ENCODE results near the gene VPS36. TPM values are rescaled to one million over a fixed set of nuclear protein-coding genes. Genes with fewer than 3 reads are reported as not detected.

The VPS36 gene
- total RNA-seq, 1 experiment from 2014 or later, result 19.2 TPM

- TF ChIP-seq, protein P1, sequence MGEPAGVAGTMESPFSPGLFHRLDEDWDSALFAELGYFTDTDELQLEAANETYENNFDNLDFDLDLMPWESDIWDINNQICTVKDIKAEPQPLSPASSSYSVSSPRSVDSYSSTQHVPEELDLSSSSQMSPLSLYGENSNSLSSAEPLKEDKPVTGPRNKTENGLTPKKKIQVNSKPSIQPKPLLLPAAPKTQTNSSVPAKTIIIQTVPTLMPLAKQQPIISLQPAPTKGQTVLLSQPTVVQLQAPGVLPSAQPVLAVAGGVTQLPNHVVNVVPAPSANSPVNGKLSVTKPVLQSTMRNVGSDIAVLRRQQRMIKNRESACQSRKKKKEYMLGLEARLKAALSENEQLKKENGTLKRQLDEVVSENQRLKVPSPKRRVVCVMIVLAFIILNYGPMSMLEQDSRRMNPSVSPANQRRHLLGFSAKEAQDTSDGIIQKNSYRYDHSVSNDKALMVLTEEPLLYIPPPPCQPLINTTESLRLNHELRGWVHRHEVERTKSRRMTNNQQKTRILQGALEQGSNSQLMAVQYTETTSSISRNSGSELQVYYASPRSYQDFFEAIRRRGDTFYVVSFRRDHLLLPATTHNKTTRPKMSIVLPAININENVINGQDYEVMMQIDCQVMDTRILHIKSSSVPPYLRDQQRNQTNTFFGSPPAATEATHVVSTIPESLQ (CRISPR knock-in tag; IDR thresholded peaks at IDR 0.05), result no peak
- no peak for TF ChIP-seq ATF3 (CRISPR knock-in tag; conservative IDR thresholded peaks at IDR 0.05)
- TF ChIP-seq ZMAT4 (CRISPR knock-in tag; IDR thresholded peaks at IDR 0.05), result no peak
- no peak for TF ChIP-seq EMX1 (CRISPR knock-in tag; IDR thresholded peaks at IDR 0.05)
- TF ChIP-seq USF1 (CRISPR knock-in tag; IDR thresholded peaks at IDR 0.05), result no peak
- TF ChIP-seq ZBTB21 (CRISPR knock-in tag; IDR thresholded peaks at IDR 0.05; ENCODE audit: borderline replicate concordance), result no peak
- TF ChIP-seq AFF4 (CRISPR knock-in tag; IDR thresholded peaks at IDR 0.05; ENCODE audit: borderline replicate concordance), result no peak
Observed at GRCh38 chr13:52449331-52450011, 963 bp downstream of the VPS36 start (continued).

DNA sequence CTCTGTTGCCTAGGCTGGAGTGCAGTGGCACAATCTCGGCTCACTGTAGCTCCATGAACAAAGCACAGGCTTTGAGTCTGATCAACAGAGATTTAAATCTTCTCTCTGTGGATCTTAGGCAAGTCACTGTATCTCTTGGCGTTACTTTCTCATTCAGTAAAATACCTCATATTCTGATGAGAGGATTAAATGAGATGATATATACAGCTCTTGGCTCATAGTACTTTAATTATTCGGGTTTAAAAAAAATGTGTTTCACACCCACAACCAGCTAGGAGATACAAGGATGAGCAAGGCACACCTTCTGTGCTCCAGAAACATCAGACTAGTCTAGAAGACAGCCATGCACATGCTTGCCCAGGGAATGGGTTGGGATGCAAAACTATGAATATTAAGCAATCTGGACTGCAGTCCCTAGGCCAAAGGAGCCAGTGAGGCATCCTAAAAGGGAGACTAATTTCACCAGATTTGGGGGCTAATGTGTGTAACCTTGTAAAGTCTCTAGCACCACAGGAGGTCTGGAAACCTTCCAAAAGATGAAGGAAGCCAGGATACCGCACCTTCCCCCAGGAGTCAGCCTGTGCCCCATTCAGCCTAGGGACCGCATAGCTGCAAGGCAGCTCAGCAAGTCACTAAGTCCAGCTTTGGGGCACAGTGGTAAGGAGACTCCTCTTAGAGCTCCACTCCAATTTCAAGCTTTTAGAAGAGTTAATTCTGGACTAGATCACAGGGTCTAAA lies 2.5 kb downstream of the VPS36 start:
- Mint-ChIP-seq H3K27me3 (ENCODE audit: low read depth) (no peaks in the 10 kb centered on the region; the same call in 1 of the 2 replicates), H3K4me1 (peaks cover 13% of the 10 kb centered on the region), H3K9me3 (no peaks in the 10 kb centered on the region), H3K36me3 (no peaks in the 10 kb centered on the region), H3K4me3 (no peak overlapping the region), H3K27ac (no peak overlapping the region)
- ChIA-PET CTCF (interaction anchor here (0.6 to 1.0 kb wide), 2 partner anchors 41 to 108 kb away, joined by 3 to 4 read pairs; no protein-coding TSS in a partner anchor), POLR2A (no interaction called here)
- ATAC-seq (no peak), DNase-seq (ENCODE audit: low spot score) (no peak)
- no peak for TF ChIP-seq ATF3 (CRISPR knock-in tag; conservative IDR thresholded peaks at IDR 0.05)
- TF ChIP-seq, protein P2, sequence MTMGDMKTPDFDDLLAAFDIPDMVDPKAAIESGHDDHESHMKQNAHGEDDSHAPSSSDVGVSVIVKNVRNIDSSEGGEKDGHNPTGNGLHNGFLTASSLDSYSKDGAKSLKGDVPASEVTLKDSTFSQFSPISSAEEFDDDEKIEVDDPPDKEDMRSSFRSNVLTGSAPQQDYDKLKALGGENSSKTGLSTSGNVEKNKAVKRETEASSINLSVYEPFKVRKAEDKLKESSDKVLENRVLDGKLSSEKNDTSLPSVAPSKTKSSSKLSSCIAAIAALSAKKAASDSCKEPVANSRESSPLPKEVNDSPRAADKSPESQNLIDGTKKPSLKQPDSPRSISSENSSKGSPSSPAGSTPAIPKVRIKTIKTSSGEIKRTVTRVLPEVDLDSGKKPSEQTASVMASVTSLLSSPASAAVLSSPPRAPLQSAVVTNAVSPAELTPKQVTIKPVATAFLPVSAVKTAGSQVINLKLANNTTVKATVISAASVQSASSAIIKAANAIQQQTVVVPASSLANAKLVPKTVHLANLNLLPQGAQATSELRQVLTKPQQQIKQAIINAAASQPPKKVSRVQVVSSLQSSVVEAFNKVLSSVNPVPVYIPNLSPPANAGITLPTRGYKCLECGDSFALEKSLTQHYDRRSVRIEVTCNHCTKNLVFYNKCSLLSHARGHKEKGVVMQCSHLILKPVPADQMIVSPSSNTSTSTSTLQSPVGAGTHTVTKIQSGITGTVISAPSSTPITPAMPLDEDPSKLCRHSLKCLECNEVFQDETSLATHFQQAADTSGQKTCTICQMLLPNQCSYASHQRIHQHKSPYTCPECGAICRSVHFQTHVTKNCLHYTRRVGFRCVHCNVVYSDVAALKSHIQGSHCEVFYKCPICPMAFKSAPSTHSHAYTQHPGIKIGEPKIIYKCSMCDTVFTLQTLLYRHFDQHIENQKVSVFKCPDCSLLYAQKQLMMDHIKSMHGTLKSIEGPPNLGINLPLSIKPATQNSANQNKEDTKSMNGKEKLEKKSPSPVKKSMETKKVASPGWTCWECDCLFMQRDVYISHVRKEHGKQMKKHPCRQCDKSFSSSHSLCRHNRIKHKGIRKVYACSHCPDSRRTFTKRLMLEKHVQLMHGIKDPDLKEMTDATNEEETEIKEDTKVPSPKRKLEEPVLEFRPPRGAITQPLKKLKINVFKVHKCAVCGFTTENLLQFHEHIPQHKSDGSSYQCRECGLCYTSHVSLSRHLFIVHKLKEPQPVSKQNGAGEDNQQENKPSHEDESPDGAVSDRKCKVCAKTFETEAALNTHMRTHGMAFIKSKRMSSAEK (CRISPR knock-in tag; IDR thresholded peaks at IDR 0.05; ENCODE audit: borderline replicate concordance), result no peak
- TF ChIP-seq MXD4 (CRISPR knock-in tag; IDR thresholded peaks at IDR 0.05; ENCODE audit: borderline replicate concordance), result no peak
- no peak for TF ChIP-seq CREM (CRISPR knock-in tag; IDR thresholded peaks at IDR 0.05)
- no peak for TF ChIP-seq ZNF219 (CRISPR knock-in tag; IDR thresholded peaks at IDR 0.05; ENCODE audit: borderline replicate concordance)
- no peak for TF ChIP-seq NR3C1 (CRISPR knock-in tag; conservative IDR thresholded peaks at IDR 0.05; ENCODE audit: low read depth)
- no peak for TF ChIP-seq USF1 (CRISPR knock-in tag; IDR thresholded peaks at IDR 0.05)
- no peak for TF ChIP-seq STAT6 (CRISPR knock-in tag; conservative IDR thresholded peaks at IDR 0.05; ENCODE audit: low read depth)
- TF ChIP-seq FOXK1 (CRISPR knock-in tag; IDR thresholded peaks at IDR 0.05), result no peak
- TF ChIP-seq TEAD4 (CRISPR knock-in tag; IDR thresholded peaks at IDR 0.05), result no peak

All from WTC11 (cell line).